ENCODE measurements around the gene MTA3.

DNA sequence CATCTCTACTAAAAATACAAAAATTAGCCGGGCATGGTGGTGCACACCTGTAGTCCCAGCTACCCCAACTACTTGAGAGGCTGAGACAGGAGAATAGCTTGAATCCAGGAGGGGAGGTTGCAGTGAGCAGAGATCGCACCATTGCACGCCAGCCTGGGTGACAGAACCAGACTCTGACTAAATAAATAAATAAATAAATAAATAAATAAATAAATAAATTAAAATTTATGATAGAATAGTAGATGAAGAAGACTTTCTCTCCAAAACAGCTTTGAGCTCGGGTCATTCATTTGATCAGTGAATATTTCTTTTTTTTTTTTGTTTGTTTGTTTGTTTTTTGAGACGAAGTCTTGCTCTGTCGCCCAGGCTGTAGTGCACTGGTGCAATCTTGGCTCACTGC is 17.6 kb upstream of the MTA3 start:
- TF ChIP-seq, protein P1, sequence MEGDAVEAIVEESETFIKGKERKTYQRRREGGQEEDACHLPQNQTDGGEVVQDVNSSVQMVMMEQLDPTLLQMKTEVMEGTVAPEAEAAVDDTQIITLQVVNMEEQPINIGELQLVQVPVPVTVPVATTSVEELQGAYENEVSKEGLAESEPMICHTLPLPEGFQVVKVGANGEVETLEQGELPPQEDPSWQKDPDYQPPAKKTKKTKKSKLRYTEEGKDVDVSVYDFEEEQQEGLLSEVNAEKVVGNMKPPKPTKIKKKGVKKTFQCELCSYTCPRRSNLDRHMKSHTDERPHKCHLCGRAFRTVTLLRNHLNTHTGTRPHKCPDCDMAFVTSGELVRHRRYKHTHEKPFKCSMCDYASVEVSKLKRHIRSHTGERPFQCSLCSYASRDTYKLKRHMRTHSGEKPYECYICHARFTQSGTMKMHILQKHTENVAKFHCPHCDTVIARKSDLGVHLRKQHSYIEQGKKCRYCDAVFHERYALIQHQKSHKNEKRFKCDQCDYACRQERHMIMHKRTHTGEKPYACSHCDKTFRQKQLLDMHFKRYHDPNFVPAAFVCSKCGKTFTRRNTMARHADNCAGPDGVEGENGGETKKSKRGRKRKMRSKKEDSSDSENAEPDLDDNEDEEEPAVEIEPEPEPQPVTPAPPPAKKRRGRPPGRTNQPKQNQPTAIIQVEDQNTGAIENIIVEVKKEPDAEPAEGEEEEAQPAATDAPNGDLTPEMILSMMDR (IDR thresholded peaks at IDR 0.05; ENCODE audit: low read depth, low read length, poor library complexity, severe bottlenecking) = no peak
- TF ChIP-seq EZH2phosphoT487 (IDR thresholded peaks at IDR 0.05; ENCODE audit: borderline replicate concordance, low read length) = no peak

All from DOHH2 (cell line).